SK-N-SH (cell line): ENCODE data around the gene TTC16. TPM values are rescaled to one million over a fixed set of nuclear protein-coding genes. Genes with fewer than 3 reads are reported as not detected.

Experiments used
- CTCF ChIA-PET: fragments of 300-600, 350-600 bp; formaldehyde crosslinking; extraction: SDS; loops from one replicate; lab custom pipeline; 2021; lab: Yijun Ruan, JAX
- POLR2A ChIA-PET: fragments of 350-600 bp; sonication (Branson Sonifier 250); formaldehyde crosslinking; extraction: SDS; loops from one replicate; lab custom pipeline; 2020; ENCODE audit warnings: antibody characterized with exemption, inconsistent platforms; lab: Yijun Ruan, JAX
- DNase-seq: peaks from one replicate; pipeline ENCODE4 v3.0.0; 2012
- H2AFZ ChIP-seq: fragments of 200-600 bp; sonication (generic); 2 replicates; pipeline ENCODE4 v1.8.1; 2016; ENCODE audit warnings: antibody characterized with exemption, mild to moderate bottlenecking, low read depth
- H3F3A ChIP-seq: fragments of 200-600 bp; sonication (generic); replicated peaks from 2 replicates; pipeline ENCODE3; 2016; ENCODE audit warnings: antibody characterized with exemption, mild to moderate bottlenecking; ENCODE audit not compliant: insufficient read depth
- H3K27ac ChIP-seq, 2 experiments: fragments of 200-500 bp in 1 of 2; fragments of 200-600 bp in 1 of 2; sonication (Bioruptor generic) in 1 of 2; sonication (generic), shearing (Covaris generic) in 1 of 2; 2 replicates each; pipeline versions ENCODE4 v1.5.1 to v1.6.1; 2014 to 2016; ENCODE audit warnings: low read depth in 2 of 2, inconsistent platforms in 1 of 2, low read length in 1 of 2, mild to moderate bottlenecking in 1 of 2, mixed read lengths in 1 of 2
- H3K27me3 ChIP-seq: fragments of 200-600 bp; sonication (generic), shearing (Covaris generic); 2 replicates; pipeline ENCODE4 v1.6.1; 2016; ENCODE audit warnings: mixed run types; ENCODE audit not compliant: insufficient read depth
- H3K36me3 ChIP-seq, 2 experiments: fragments of 200-500 bp in 1 of 2; fragments of 200-600 bp in 1 of 2; sonication (Bioruptor generic) in 1 of 2; sonication (generic) in 1 of 2; replicated peaks in 1 of 2; 2 replicates each; pipeline versions ENCODE3 to v1.5.1; 2014 to 2016; ENCODE audit warnings: low read length in 1 of 2, mild to moderate bottlenecking in 1 of 2; ENCODE audit not compliant: insufficient read depth in 2 of 2, control insufficient read depth in 1 of 2
- H3K4me1 ChIP-seq, 2 experiments: fragments of 200-500 bp in 1 of 2; fragments of 200-600 bp in 1 of 2; sonication (Bioruptor generic) in 1 of 2; sonication (generic), shearing (Covaris generic) in 1 of 2; 2 replicates each; pipeline versions ENCODE4 v1.5.1 to v1.6.1; 2014 to 2016; ENCODE audit warnings: low read depth in 1 of 2, low read length in 1 of 2, mixed run types in 1 of 2; ENCODE audit not compliant: insufficient read depth in 2 of 2, control insufficient read depth in 1 of 2
- H3K4me2 ChIP-seq: fragments of 200-600 bp; sonication (generic), shearing (Covaris generic); 2 replicates; pipeline ENCODE4 v1.6.1; 2017; ENCODE audit warnings: mixed run types
- H3K4me3 ChIP-seq, 2 experiments: fragments of 200-500 bp in 1 of 2; fragments of 200-600 bp in 1 of 2; sonication (Bioruptor generic) in 1 of 2; sonication (generic), shearing (Covaris generic) in 1 of 2; 2 replicates each; pipeline versions ENCODE4 v1.5.1 to v1.8.1; 2014 to 2016; ENCODE audit warnings: low read depth in 2 of 2, inconsistent platforms in 1 of 2, low read length in 1 of 2, mild to moderate bottlenecking in 1 of 2, mixed read lengths in 1 of 2, moderate library complexity in 1 of 2
- H3K79me2 ChIP-seq: fragments of 200-600 bp; sonication (generic); 2 replicates; pipeline ENCODE4 v1.8.1; 2017; ENCODE audit warnings: mild to moderate bottlenecking; ENCODE audit not compliant: insufficient read depth
- H3K9ac ChIP-seq: fragments of 200-600 bp; sonication (generic); 2 replicates; pipeline ENCODE4 v1.6.1; 2017; ENCODE audit warnings: mixed run types
- H3K9me2 ChIP-seq: fragments of 200-600 bp; sonication (generic); 2 replicates; pipeline ENCODE4 v1.6.1; 2017; ENCODE audit warnings: mixed run types
- H3K9me3 ChIP-seq: fragments of 200-600 bp; sonication (generic); 2 replicates; pipeline ENCODE4 v1.6.1; 2017; ENCODE audit warnings: mixed run types, mild to moderate bottlenecking, moderate library complexity
- H4K20me1 ChIP-seq: fragments of 200-600 bp; sonication (generic); 2 replicates; pipeline ENCODE4 v1.6.1; 2017; ENCODE audit warnings: mild to moderate bottlenecking, mixed run types; ENCODE audit not compliant: insufficient read depth
- GATA2 ChIP-seq: sonication (generic); formaldehyde crosslinking; IDR thresholded peaks from 2 replicates; pipeline ENCODE4 v1.5.0; 2020; ENCODE audit warnings: mild to moderate bottlenecking, missing genetic modification reagents
- MXI1 ChIP-seq: IDR thresholded peaks from 2 replicates; pipeline ENCODE4 v1.6.1; 2012; ENCODE audit warnings: mild to moderate bottlenecking, low read depth, low read length, improper control_type of control experiment
- POLR2AphosphoS5 ChIP-seq: IDR thresholded peaks from 2 replicates; pipeline ENCODE4 v1.6.1; 2012; ENCODE audit warnings: low read depth, low read length
- RAD21 ChIP-seq: IDR thresholded peaks from 2 replicates; pipeline ENCODE4 v1.6.1; 2012; ENCODE audit warnings: mild to moderate bottlenecking, low read length
- TEAD4 ChIP-seq: IDR thresholded peaks from 2 replicates; pipeline ENCODE4 v1.4.0; 2012; ENCODE audit warnings: mild to moderate bottlenecking, borderline replicate concordance; ENCODE audit not compliant: insufficient read depth
- WGBS: methylation state at CpG from one replicate; pipeline ENCODE4 v1.1.6; 2017; ENCODE audit warnings: low lambda C conversion rate; 5-methylcytosine and 5-hydroxymethylcytosine counted together
- polyA plus RNA-seq, 3 experiments: library from polyadenylated mRNA; depleted of rRNA; stranded (reverse); fragments of >200 nt; gene quantifications; 2 replicates each; pipeline ENCODE4 v1.2.3, GENCODE V29; 2012
- TF ChIP-seq, protein P1 (sequence below): IDR thresholded peaks from 2 replicates; pipeline ENCODE4 v1.6.1; 2012; ENCODE audit warnings: mild to moderate bottlenecking, low read depth, low read length, moderate library complexity
- TF ChIP-seq, protein P2 (sequence below): IDR thresholded peaks from 2 replicates; pipeline ENCODE4 v1.4.0; 2012; ENCODE audit warnings: low read depth

Gene TTC16
- polyA plus RNA-seq, 1 of the 3 experiments (the other 2 are of a cell fraction), result 0.05 TPM

DNA sequence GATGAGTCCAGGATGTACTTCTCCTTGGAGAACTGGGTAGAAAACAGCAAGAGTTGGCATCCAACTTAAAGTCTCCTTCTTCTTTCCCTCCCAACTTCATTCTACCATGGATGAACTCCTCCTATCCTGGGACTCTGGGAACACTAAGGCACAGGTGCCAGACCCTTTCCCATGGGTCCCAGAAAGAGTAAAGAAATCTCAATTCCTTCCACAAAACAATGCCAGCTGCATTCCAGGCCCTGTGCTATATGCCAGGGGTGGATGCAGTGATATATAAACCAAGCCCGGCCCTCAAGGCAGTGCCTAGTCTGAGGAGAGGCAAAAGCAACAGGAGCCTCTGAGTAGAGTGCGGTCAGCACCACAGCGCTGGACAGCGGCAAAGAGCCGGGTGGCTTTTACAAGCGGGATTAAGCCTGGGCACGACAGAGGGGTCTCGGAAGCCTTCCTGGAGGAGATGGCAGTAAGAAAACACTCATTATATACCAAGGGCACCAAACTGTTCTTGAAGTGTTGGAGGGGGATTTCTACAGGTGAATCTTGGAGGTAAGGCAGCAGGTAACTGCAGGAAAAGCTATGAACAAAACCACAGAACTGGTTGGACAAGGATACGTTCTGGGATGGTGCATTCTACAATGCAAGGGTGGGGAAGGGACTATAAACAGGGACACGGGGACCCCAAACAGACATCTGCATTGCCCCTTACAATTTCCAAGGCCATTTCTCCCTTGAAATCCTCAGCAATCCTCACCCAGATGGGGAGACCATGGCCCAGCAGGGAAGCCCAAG, 35.6 kb downstream of the TTC16 start:
- Histone ChIP-seq H3K9me2 (no peaks in the 10 kb centered on the region), H3K27ac (no peak overlapping the region), H3K27me3 (peaks cover 20% of the 10 kb centered on the region), H3K79me2 (no peaks in the 10 kb centered on the region), H3K4me2 (no peak overlapping the region), H3K4me3 (no peak overlapping the region), H3K9ac (no peak overlapping the region), H2AFZ (no peak overlapping the region), H3F3A (no peaks in the 10 kb centered on the region), H3K4me1 (peaks cover 0 to 20% of the 10 kb centered on the region in 2 experiments; a peak in 1 of 4 replicates), H4K20me1 (no peaks in the 10 kb centered on the region), H3K36me3 (no peaks in the 10 kb centered on the region), H3K9me3 (no peaks in the 10 kb centered on the region)
- 70% methylated on average over 10 of the region's 10 CpGs for WGBS
- no peak for DNase-seq
- POLR2A ChIA-PET, result no interaction called here
- no peak for TF ChIP-seq GATA2 (CRISPR knock-in tag)
- TF ChIP-seq, protein P1, sequence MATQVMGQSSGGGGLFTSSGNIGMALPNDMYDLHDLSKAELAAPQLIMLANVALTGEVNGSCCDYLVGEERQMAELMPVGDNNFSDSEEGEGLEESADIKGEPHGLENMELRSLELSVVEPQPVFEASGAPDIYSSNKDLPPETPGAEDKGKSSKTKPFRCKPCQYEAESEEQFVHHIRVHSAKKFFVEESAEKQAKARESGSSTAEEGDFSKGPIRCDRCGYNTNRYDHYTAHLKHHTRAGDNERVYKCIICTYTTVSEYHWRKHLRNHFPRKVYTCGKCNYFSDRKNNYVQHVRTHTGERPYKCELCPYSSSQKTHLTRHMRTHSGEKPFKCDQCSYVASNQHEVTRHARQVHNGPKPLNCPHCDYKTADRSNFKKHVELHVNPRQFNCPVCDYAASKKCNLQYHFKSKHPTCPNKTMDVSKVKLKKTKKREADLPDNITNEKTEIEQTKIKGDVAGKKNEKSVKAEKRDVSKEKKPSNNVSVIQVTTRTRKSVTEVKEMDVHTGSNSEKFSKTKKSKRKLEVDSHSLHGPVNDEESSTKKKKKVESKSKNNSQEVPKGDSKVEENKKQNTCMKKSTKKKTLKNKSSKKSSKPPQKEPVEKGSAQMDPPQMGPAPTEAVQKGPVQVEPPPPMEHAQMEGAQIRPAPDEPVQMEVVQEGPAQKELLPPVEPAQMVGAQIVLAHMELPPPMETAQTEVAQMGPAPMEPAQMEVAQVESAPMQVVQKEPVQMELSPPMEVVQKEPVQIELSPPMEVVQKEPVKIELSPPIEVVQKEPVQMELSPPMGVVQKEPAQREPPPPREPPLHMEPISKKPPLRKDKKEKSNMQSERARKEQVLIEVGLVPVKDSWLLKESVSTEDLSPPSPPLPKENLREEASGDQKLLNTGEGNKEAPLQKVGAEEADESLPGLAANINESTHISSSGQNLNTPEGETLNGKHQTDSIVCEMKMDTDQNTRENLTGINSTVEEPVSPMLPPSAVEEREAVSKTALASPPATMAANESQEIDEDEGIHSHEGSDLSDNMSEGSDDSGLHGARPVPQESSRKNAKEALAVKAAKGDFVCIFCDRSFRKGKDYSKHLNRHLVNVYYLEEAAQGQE, result peak; percentile 97
- TF ChIP-seq POLR2AphosphoS5, result no peak
- TF ChIP-seq, all 33 proteins: peak for 1
- CTCF ChIA-PET, result interaction anchor here (1.2 to 4.4 kb wide), 2 partner anchors 16 to 161 kb away, joined by 3 to 28 read pairs; partner anchors contain the start of gene TOR2A

DNA sequence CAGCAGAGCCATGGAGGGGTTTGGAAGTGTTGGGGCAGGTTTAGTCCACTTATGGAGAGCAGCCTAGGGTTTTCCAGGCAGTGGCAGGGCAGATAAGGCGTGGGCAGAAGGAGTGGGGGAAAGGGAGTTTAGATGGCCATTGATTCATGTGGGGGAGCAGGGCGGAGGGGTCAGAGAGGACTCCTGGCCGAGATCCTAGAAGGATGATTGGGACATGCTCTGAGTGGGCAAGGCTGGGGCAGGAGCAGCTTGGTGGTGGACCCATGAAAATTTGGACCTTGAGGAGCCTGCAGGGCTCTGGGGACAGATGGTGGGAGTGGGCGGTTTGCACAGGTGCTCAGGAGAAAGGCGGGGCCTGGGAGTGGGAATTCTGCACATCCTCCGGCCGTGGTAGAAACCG, 37.3 kb downstream of the TTC16 start:
- no peak for TF ChIP-seq TEAD4
- TF ChIP-seq RAD21, result no peak
- TF ChIP-seq, protein P2, sequence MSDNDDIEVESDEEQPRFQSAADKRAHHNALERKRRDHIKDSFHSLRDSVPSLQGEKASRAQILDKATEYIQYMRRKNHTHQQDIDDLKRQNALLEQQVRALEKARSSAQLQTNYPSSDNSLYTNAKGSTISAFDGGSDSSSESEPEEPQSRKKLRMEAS, result no peak
- TF ChIP-seq GATA2 (CRISPR knock-in tag), result no peak
- TF ChIP-seq MXI1, result no peak
- Histone ChIP-seq H3K9me3 (no peaks in the 10 kb centered on the region), H2AFZ (no peak overlapping the region), H3K36me3 (no peaks in the 10 kb centered on the region), H3K27ac (no peak overlapping the region), H3K4me3 (peak overlapping the region in 1 of 2 experiments; percentile 54; a peak in 1 of 4 replicates), H3F3A (no peaks in the 10 kb centered on the region), H3K4me2 (no peak overlapping the region), H3K9ac (no peak overlapping the region), H3K27me3 (peaks cover 20% of the 10 kb centered on the region), H4K20me1 (no peaks in the 10 kb centered on the region), H3K79me2 (no peaks in the 10 kb centered on the region), H3K9me2 (no peaks in the 10 kb centered on the region), H3K4me1 (peaks cover 0 to 20% of the 10 kb centered on the region in 2 experiments; a peak in 1 of 4 replicates)
- no peak for DNase-seq
- ChIA-PET CTCF (interaction anchor here (1.0 to 4.4 kb wide), 3 partner anchors 18 to 163 kb away, joined by 4 to 28 read pairs (median 4); partner anchors contain the start of gene TOR2A), POLR2A (interaction anchor here (1.1 kb wide), 1 partner anchor 10 kb away, joined by 3 read pairs; no protein-coding TSS in a partner anchor)
- WGBS, result 62% methylated on average over 3 of the region's 8 CpGs
